Activated naive CD8-positive, alpha-beta T cell treated with anti-CD3 and anti-CD28 coated beads, Interleukin-2, amount 10 ng/mL, durations not matched to agents 7 days and 5 days (primary cell): ENCODE results near the gene TSPO2. TPM values are rescaled to one million over a fixed set of nuclear protein-coding genes. Genes with fewer than 3 reads are reported as not detected.

ENCODE experiments used
- total RNA-seq, 2 experiments: library from RNA; stranded (reverse); gene quantifications; one replicate each; pipeline ENCODE4 v1.2.3, GENCODE V29; 2021

Gene TSPO2
- total RNA-seq, 2 experiments from 2014 or later, result not detected

Other genes with a start within 250 kb of the TSPO2 start
- gene UNC5CL, start 3.2 kb upstream of the TSPO2 start, total RNA-seq, result 1 to 10 TPM; 3.0 to 4.2 TPM
- not detected for gene APOBEC2, start 10.7 kb downstream of the TSPO2 start, total RNA-seq
- gene OARD1, start 29.9 kb downstream of the TSPO2 start, total RNA-seq, result 10 to 100 TPM; 38.9 to 40.8 TPM
- 10 to 100 TPM; 44.4 to 47.7 TPM for gene NFYA, start 30.5 kb downstream of the TSPO2 start, total RNA-seq
- not detected for gene TREML1, start 111.9 kb downstream of the TSPO2 start, total RNA-seq
- gene TREM2, start 120.6 kb downstream of the TSPO2 start, total RNA-seq, result 1 to 10 TPM; 1.9 to 2.8 TPM
- gene TREML2, start 158.7 kb downstream of the TSPO2 start, total RNA-seq, result 10 to 100 TPM; 13.5 to 14.9 TPM
- gene TREML4, start 185.9 kb downstream of the TSPO2 start, total RNA-seq, result not detected
- not detected for gene TREM1, start 244.2 kb downstream of the TSPO2 start, total RNA-seq